ENCODE data around the gene GABARAPL1. TPM values are rescaled to one million over a fixed set of nuclear protein-coding genes. Genes with fewer than 3 reads are reported as not detected.
A peak's percentile ranks its signal among the peaks of the same experiment; 100 is the strongest.
"Not testable (repeated sequence)": the region's sequence is repeated elsewhere in the genome, so short reads cannot be mapped to it uniquely, and the experiment has no call there.

Gene GABARAPL1
- total RNA-seq, 2 donors from 2014 or later: 6.9 to 25.1 TPM

DNA sequence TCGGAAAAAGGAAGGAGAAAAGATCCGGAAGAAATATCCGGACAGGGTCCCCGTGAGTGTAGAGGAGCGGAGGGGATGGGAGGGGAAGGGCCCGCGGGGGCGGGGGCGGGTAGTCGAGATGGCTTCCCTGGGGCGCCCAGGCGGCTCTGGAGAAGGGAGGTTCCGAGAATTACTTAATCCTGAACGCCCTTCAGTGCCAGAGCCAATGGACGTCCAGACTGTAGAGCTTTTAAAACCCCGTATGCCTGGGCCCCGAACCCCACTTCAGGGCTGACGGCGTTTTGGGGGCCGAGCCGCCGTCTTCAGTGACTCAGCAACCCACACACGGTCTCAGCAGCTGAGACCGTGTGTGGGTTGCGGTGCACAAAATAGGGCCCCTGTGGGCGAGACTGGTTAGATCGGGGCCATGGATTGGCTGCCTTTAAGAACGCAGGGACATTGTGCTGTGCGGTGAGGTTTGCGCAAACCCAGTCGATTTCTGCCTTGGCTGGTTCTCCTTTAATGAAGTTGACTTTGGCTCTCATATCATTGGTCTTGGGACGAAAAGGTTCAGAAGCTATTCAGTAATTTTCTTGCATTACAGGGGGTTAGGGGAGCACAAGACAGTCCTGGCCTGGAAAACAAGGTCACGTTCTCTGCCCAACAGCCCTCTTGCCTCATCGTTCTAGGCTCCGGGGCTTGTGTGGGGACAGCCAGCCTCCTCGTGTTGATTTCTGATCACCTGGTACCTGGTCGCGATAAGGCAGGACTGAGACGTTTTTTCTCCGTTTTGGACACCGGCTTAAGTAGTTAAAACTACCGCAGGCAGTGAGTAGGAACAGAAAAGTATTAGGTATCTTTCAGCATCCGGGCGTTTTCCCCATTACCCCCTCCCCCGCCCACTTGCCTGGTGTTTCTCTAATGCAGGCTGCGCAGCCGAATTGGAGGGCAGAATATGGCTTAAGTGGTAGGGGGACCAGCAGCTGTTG lies 775 bp downstream of the GABARAPL1 start:
- peak; percentile 64 for ATAC-seq (replicated peaks)
- Mint-ChIP-seq H3K9me3 (no peaks in the 10 kb centered on the region), H3K27ac (peak overlapping the region; percentile 98), H3K36me3 (ENCODE audit: low read depth) (peaks cover 25% of the 10 kb centered on the region), H3K27me3 (no peaks in the 10 kb centered on the region), H3K4me3 (peak overlapping the region; percentile 94), H3K4me1 (peaks cover 11% of the 10 kb centered on the region)

DNA sequence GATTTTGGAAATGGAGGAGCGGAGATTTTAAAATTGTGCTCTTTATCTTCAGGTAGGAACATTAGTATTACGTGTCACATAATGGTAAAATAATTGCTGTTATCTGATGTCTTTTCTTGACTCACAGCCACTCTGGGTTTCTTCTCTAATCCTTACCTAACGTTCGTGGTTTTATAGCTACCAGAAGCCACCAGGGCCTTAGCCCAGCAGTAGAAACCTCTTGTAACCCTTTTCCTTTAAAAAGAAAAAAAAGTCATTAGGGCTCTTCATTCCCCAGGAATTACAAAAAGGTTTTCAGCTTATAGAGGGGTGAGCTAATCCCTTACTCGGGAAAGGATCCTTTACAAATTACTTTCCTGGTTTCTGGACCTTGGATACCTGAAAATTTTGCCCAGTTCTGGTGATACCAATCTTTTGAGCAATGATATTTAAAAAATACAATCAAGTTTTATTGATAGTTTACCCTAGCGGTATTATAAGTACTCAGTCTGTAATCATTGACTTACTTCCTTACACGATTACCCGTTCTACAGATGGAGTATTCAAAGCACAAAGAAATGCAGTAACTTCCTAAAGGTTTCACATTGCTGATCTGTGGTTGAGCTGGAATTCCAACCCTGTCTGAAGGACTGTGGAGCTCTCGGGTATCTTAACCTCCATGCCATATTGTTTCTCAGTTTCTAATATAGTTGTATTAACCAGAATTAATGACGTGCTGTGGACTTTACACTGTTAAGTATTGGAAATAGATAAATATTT lies 1.6 kb downstream of the GABARAPL1 start:
- Mint-ChIP-seq H3K27ac (peak overlapping the region; percentile 98), H3K27me3 (no peaks in the 10 kb centered on the region), H3K4me3 (peak overlapping the region; percentile 94), H3K9me3 (no peaks in the 10 kb centered on the region), H3K4me1 (peaks cover 11% of the 10 kb centered on the region), H3K36me3 (ENCODE audit: low read depth) (peaks cover 26% of the 10 kb centered on the region)
- ATAC-seq (replicated peaks): no peak

- no peaks in the 10 kb centered on the region for H3K27me3 Mint-ChIP-seq
- peaks cover 32% of the 10 kb centered on the region for H3K36me3 Mint-ChIP-seq (ENCODE audit: low read depth)
- peak overlapping the region; percentile 36 for H3K27ac Mint-ChIP-seq
- no peaks in the 10 kb centered on the region for H3K9me3 Mint-ChIP-seq
- H3K4me3 Mint-ChIP-seq: peak overlapping the region; percentile 94
- ATAC-seq (replicated peaks): no peak
- peaks cover 11% of the 10 kb centered on the region for H3K4me1 Mint-ChIP-seq
Measured at GRCh38 chr12:10214895-10215267, 2.2 kb downstream of the GABARAPL1 start.

GRCh38 chr12:10215436-10215835 lies 2.8 kb downstream of the GABARAPL1 start:
- peak overlapping the region; percentile 50 for H3K27ac Mint-ChIP-seq
- no peaks in the 10 kb centered on the region for H3K27me3 Mint-ChIP-seq
- H3K9me3 Mint-ChIP-seq: no peaks in the 10 kb centered on the region
- peak overlapping the region; percentile 94 for H3K4me3 Mint-ChIP-seq
- no peak for ATAC-seq (replicated peaks)
- H3K4me1 Mint-ChIP-seq: peaks cover 11% of the 10 kb centered on the region
- peaks cover 37% of the 10 kb centered on the region for H3K36me3 Mint-ChIP-seq (ENCODE audit: low read depth)

DNA sequence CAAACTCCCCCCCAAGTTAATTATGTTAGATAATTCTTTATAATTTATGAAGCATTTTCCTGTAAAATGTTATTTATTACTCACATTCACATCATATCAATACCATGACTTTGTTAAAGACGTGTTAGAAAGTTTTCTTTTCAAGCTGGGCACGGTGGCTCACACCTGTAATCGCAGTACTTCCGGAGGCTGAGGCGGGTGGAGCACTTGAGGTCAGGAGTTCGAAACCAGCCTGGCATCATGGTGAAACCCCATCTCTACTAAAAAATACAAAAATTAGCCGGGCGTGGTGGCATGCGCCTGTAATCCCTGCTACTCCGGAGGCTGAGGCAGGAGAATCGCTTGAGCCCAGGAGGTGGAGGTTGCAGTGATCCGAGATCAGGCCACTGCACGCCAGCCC lies 3.3 kb downstream of the GABARAPL1 start:
- Mint-ChIP-seq H3K4me1 (peaks cover 11% of the 10 kb centered on the region), H3K36me3 (ENCODE audit: low read depth) (peaks cover 42% of the 10 kb centered on the region), H3K4me3 (peak overlapping the region; percentile 94), H3K27ac (peak overlapping the region; percentile 50)
- not testable (repeated sequence) for H3K9me3 Mint-ChIP-seq; ATAC-seq (replicated peaks); H3K27me3 Mint-ChIP-seq

GRCh38 chr12:10218021-10218420 lies 5.3 kb downstream of the GABARAPL1 start:
- Mint-ChIP-seq H3K9me3 (no peaks in the 10 kb centered on the region), H3K27me3 (no peaks in the 10 kb centered on the region), H3K4me1 (peaks cover 16% of the 10 kb centered on the region), H3K27ac (no peak overlapping the region), H3K36me3 (ENCODE audit: low read depth) (peaks cover 53% of the 10 kb centered on the region), H3K4me3 (no peak overlapping the region)
- ATAC-seq (replicated peaks): no peak

- peaks cover 4% of the 10 kb centered on the region for H3K4me1 Mint-ChIP-seq
- H3K36me3 Mint-ChIP-seq (ENCODE audit: low read depth): peaks cover 63% of the 10 kb centered on the region
Measured at GRCh38 chr12:10220398-10221077, 7.9 kb downstream of the GABARAPL1 start.

DNA sequence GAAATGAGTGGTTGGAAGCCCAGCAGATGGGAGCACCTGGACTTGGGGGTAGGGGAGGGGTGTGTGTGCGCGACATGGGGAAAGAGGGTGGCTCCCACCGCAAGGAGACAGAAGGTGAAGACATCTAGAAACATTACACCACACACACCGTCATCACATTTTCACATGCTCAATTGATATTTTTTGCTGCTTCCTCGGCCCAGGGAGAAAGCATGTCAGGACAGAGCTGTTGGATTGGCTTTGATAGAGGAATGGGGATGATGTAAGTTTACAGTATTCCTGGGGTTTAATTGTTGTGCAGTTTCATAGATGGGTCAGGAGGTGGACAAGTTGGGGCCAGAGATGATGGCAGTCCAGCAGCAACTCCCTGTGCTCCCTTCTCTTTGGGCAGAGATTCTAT lies 9.2 kb downstream of the GABARAPL1 start:
- H3K4me3 Mint-ChIP-seq: no peak overlapping the region
- H3K36me3 Mint-ChIP-seq (ENCODE audit: low read depth): peaks cover 63% of the 10 kb centered on the region
- no peak for ATAC-seq (replicated peaks)
- peaks cover 4% of the 10 kb centered on the region for H3K4me1 Mint-ChIP-seq
- H3K27ac Mint-ChIP-seq: no peak overlapping the region
- no peaks in the 10 kb centered on the region for H3K27me3 Mint-ChIP-seq
- no peaks in the 10 kb centered on the region for H3K9me3 Mint-ChIP-seq

More at GRCh38 chr12:10220398-10221077, 7.9 kb downstream of the GABARAPL1 start:
- Mint-ChIP-seq H3K27me3 (no peaks in the 10 kb centered on the region), H3K9me3 (no peaks in the 10 kb centered on the region), H3K27ac (no peak overlapping the region), H3K4me3 (no peak overlapping the region)
- no peak for ATAC-seq (replicated peaks)

- peaks cover 58% of the 10 kb centered on the region for H3K36me3 Mint-ChIP-seq (ENCODE audit: low read depth)
- no peaks in the 10 kb centered on the region for H3K9me3 Mint-ChIP-seq
- peaks cover 9% of the 10 kb centered on the region for H3K4me1 Mint-ChIP-seq
- ATAC-seq (replicated peaks): no peak
- H3K27me3 Mint-ChIP-seq: no peaks in the 10 kb centered on the region
- H3K27ac Mint-ChIP-seq: no peak overlapping the region
- no peak overlapping the region for H3K4me3 Mint-ChIP-seq
Measured at GRCh38 chr12:10223208-10223607, 10.5 kb downstream of the GABARAPL1 start.

DNA sequence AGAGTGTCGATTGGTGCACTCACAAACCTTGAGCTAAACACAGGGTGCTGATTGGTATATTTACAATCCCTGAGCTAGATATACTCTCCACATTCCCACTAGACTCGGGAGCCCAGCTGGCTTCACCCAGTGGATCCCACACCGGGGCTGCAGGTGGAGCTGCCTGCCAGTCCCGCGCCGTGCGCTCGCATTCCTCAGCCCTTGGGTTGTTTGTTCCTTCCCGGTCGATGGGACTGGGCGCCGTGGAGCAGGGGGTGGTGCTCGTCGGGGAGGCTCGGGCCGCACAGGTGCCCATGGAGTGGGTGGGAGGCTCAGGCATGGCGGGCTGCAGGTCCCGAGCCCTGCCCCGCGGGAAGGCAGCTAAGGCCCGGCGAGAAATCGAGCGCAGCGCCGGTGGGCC lies 12.7 kb downstream of the GABARAPL1 start:
- H3K36me3 Mint-ChIP-seq (ENCODE audit: low read depth): peaks cover 43% of the 10 kb centered on the region
- not testable (repeated sequence) for H3K9me3 Mint-ChIP-seq; ATAC-seq (replicated peaks); H3K27me3 Mint-ChIP-seq; H3K4me1 Mint-ChIP-seq; H3K27ac Mint-ChIP-seq; H3K4me3 Mint-ChIP-seq

DNA sequence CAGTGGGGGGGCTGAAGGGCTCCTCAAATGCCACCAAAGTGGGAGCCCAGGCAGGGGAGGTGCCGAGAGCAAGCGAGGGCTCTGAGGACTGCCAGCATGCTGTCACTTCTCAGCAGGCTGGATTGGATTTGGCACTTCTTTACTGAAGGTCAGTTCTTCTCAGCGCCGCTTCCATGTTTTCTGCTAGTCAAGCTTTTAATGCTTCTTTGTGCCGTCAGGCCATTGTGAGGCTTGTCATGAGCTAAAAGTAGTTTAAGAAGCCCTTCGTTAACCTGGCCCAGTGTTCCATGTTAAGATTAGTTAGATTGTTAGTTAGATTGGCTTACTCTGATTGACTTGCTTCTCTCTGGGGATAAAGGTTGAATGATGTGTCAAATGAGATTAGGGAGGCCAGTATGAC lies 13.4 kb downstream of the GABARAPL1 start:
- Mint-ChIP-seq H3K36me3 (ENCODE audit: low read depth) (peaks cover 37% of the 10 kb centered on the region), H3K9me3 (no peaks in the 10 kb centered on the region), H3K4me3 (no peak overlapping the region), H3K27me3 (no peaks in the 10 kb centered on the region), H3K27ac (no peak overlapping the region), H3K4me1 (peaks cover 9% of the 10 kb centered on the region)
- ATAC-seq (replicated peaks): no peak

- no peak overlapping the region for H3K27ac Mint-ChIP-seq
- no peak overlapping the region for H3K4me3 Mint-ChIP-seq
- H3K4me1 Mint-ChIP-seq: peaks cover 5% of the 10 kb centered on the region
- no peaks in the 10 kb centered on the region for H3K27me3 Mint-ChIP-seq
- peaks cover 30% of the 10 kb centered on the region for H3K36me3 Mint-ChIP-seq (ENCODE audit: low read depth)
- ATAC-seq (replicated peaks): no peak
- no peaks in the 10 kb centered on the region for H3K9me3 Mint-ChIP-seq
Measured at GRCh38 chr12:10226731-10227130, 14.1 kb downstream of the GABARAPL1 start.

DNA sequence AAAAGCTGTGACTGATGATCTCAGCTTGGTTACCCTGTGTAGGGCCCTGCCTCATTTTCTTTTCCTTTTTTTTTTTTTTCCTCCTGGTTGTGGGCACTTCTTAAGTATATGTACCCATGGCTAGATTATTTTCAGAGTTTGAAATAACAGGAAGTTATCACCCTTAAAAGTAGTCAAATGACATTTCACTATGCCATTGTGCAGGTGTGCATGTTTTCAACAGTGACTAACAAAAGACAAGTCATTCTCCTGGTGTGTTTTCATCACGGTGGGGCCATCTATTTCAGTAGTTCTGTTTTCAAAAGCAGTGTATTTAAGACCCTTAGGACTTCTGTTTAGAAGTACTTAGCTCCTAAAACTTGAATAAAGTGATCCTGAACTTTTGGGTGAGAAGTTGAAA lies 15.0 kb downstream of the GABARAPL1 start:
- Mint-ChIP-seq H3K9me3 (no peaks in the 10 kb centered on the region), H3K4me1 (peaks cover 5% of the 10 kb centered on the region), H3K27me3 (no peaks in the 10 kb centered on the region), H3K4me3 (no peak overlapping the region), H3K27ac (peak overlapping the region; percentile 74), H3K36me3 (ENCODE audit: low read depth) (peaks cover 21% of the 10 kb centered on the region)
- peak; percentile 92 for ATAC-seq (replicated peaks)

GRCh38 chr12:10234562-10234961 lies 21.9 kb downstream of the GABARAPL1 start:
- no peak for ATAC-seq (replicated peaks)
- H3K36me3 Mint-ChIP-seq (ENCODE audit: low read depth): no peaks in the 10 kb centered on the region
- no peaks in the 10 kb centered on the region for H3K4me1 Mint-ChIP-seq
- no peaks in the 10 kb centered on the region for H3K9me3 Mint-ChIP-seq
- no peak overlapping the region for H3K4me3 Mint-ChIP-seq
- H3K27ac Mint-ChIP-seq: no peak overlapping the region
- peaks cover 2% of the 10 kb centered on the region for H3K27me3 Mint-ChIP-seq
